ENCODE data around the gene ANKRD55. TPM values are rescaled to one million over a fixed set of nuclear protein-coding genes. Genes with fewer than 3 reads are reported as not detected.
"Not testable (repeated sequence)": the region's sequence is repeated elsewhere in the genome, so short reads cannot be mapped to it uniquely, and the experiment has no call there.

The ANKRD55 gene
- total RNA-seq, 4 donors from 2014 or later: 0.95 TPM; not detected in 3

GRCh38 chr5:56208681-56209080 lies 24.4 kb downstream of the ANKRD55 start:
- DNase-seq: no peak
- 93% methylated on average over 9 of the region's 9 CpGs for WGBS, 2 donors (ENCODE audit: low coverage in 1 of 2)
- no peaks in the 10 kb centered on the region for H3K4me1 ChIP-seq
- no peaks in the 10 kb centered on the region for H3K27me3 ChIP-seq
- intact Hi-C loops (cut with DNase I; ENCODE audit: low total_unique reads): no loop called here
- H3K4me3 ChIP-seq: no peak overlapping the region
- in situ Hi-C loops (cut with MboI; ENCODE audit: low pct_ligation_motif_present in 1 of 4, low pct_unique_long_range_greater_than_20kb in 1 of 4, low sequenced_read_pairs in 3 of 4): no loop called here
- no peak overlapping the region for H3K27ac ChIP-seq
- no peaks in the 10 kb centered on the region for H3K36me3 ChIP-seq
- TF ChIP-seq POLR2AphosphoS5 (IDR thresholded peaks at IDR 0.05): no peak
- TF ChIP-seq CTCF (IDR thresholded peaks at IDR 0.05): no peak
- no peak for TF ChIP-seq POLR2A (IDR thresholded peaks at IDR 0.05)
- no peak for TF ChIP-seq EP300 (IDR thresholded peaks at IDR 0.05; ENCODE audit: low read depth)
- H3K9me3 ChIP-seq: no peaks in the 10 kb centered on the region

GRCh38 chr5:56207537-56207936 lies 25.6 kb downstream of the ANKRD55 start:
- in situ Hi-C loops (cut with MboI; ENCODE audit: low pct_ligation_motif_present in 1 of 4, low pct_unique_long_range_greater_than_20kb in 1 of 4, low sequenced_read_pairs in 3 of 4) (no loop called here), intact Hi-C loops (cut with DNase I; ENCODE audit: low total_unique reads) (no loop called here)
- H3K9me3 ChIP-seq: no peaks in the 10 kb centered on the region
- WGBS, 2 donors (ENCODE audit: low coverage in 1 of 2): 53 to 58% methylated on average over 2 of the region's 2 CpGs
- H3K27me3 ChIP-seq: no peaks in the 10 kb centered on the region
- DNase-seq: no peak
- no peak overlapping the region for H3K4me3 ChIP-seq
- H3K36me3 ChIP-seq: no peaks in the 10 kb centered on the region
- TF ChIP-seq EP300 (IDR thresholded peaks at IDR 0.05; ENCODE audit: low read depth) (no peak), POLR2A (IDR thresholded peaks at IDR 0.05) (no peak), POLR2AphosphoS5 (IDR thresholded peaks at IDR 0.05) (no peak), CTCF (IDR thresholded peaks at IDR 0.05) (no peak)
- no peak overlapping the region for H3K27ac ChIP-seq
- H3K4me1 ChIP-seq: no peaks in the 10 kb centered on the region

GRCh38 chr5:56206126-56206910 lies 26.8 kb downstream of the ANKRD55 start:
- intact Hi-C loops (cut with DNase I; ENCODE audit: low total_unique reads): no loop called here
- TF ChIP-seq POLR2A (IDR thresholded peaks at IDR 0.05) (no peak), POLR2AphosphoS5 (IDR thresholded peaks at IDR 0.05) (no peak), CTCF (IDR thresholded peaks at IDR 0.05) (no peak), EP300 (IDR thresholded peaks at IDR 0.05; ENCODE audit: low read depth) (no peak)
- Histone ChIP-seq H3K4me3 (no peak overlapping the region), H3K4me1 (no peaks in the 10 kb centered on the region), H3K9me3 (no peaks in the 10 kb centered on the region), H3K36me3 (no peaks in the 10 kb centered on the region), H3K27ac (no peak overlapping the region), H3K27me3 (no peaks in the 10 kb centered on the region)
- WGBS, 2 donors (ENCODE audit: low coverage in 1 of 2): 89 to 95% methylated on average over 5 to 7 of the region's 7 CpGs
- in situ Hi-C loops (cut with MboI; ENCODE audit: low pct_ligation_motif_present in 1 of 4, low pct_unique_long_range_greater_than_20kb in 1 of 4, low sequenced_read_pairs in 3 of 4): no loop called here
- no peak for DNase-seq

- H3K27ac ChIP-seq; H3K9me3 ChIP-seq; intact Hi-C loops (cut with DNase I; ENCODE audit: low total_unique reads); in situ Hi-C loops (cut with MboI; ENCODE audit: low pct_ligation_motif_present in 1 of 4, low pct_unique_long_range_greater_than_20kb in 1 of 4, low sequenced_read_pairs in 3 of 4); H3K4me3 ChIP-seq; H3K27me3 ChIP-seq; H3K4me1 ChIP-seq; DNase-seq; H3K36me3 ChIP-seq: not testable (repeated sequence)
These were observed 29.2 kb downstream of the ANKRD55 start for GRCh38 chr5:56203936-56204335.

GRCh38 chr5:56202483-56202882 lies 30.6 kb downstream of the ANKRD55 start:
- Histone ChIP-seq H3K27me3 (no peaks in the 10 kb centered on the region), H3K27ac (no peak overlapping the region), H3K9me3 (no peaks in the 10 kb centered on the region), H3K36me3 (no peaks in the 10 kb centered on the region), H3K4me1 (no peaks in the 10 kb centered on the region), H3K4me3 (no peak overlapping the region)
- no peak for DNase-seq
- in situ Hi-C loops (cut with MboI; ENCODE audit: low pct_ligation_motif_present in 1 of 4, low pct_unique_long_range_greater_than_20kb in 1 of 4, low sequenced_read_pairs in 3 of 4) (no loop called here), intact Hi-C loops (cut with DNase I; ENCODE audit: low total_unique reads) (no loop called here)
- no peak for TF ChIP-seq CTCF (IDR thresholded peaks at IDR 0.05)
- TF ChIP-seq POLR2A (IDR thresholded peaks at IDR 0.05): no peak
- no peak for TF ChIP-seq EP300 (IDR thresholded peaks at IDR 0.05; ENCODE audit: low read depth)
- no peak for TF ChIP-seq POLR2AphosphoS5 (IDR thresholded peaks at IDR 0.05)
- WGBS, 2 donors (ENCODE audit: low coverage in 1 of 2): 48 to 61% methylated on average over 2 to 3 of the region's 3 CpGs

- H3K36me3 ChIP-seq; in situ Hi-C loops (cut with MboI; ENCODE audit: low pct_ligation_motif_present in 1 of 4, low pct_unique_long_range_greater_than_20kb in 1 of 4, low sequenced_read_pairs in 3 of 4); H3K9me3 ChIP-seq; H3K27me3 ChIP-seq; H3K4me1 ChIP-seq; intact Hi-C loops (cut with DNase I; ENCODE audit: low total_unique reads); H3K27ac ChIP-seq; DNase-seq; H3K4me3 ChIP-seq: not testable (repeated sequence)
- 64 to 73% methylated on average over 2 to 3 of the region's 3 CpGs for WGBS, 2 donors (ENCODE audit: low coverage in 1 of 2)
These were observed 31.3 kb downstream of the ANKRD55 start for GRCh38 chr5:56201762-56202261.

Measured in transverse colon (tissue), 4 donors.